Measurements from ENCODE around the gene BTBD9.

- TF ChIP-seq CTCF (IDR thresholded peaks at IDR 0.05) (no peak), POLR2A (IDR thresholded peaks at IDR 0.05) (no peak)
Observed at GRCh38 chr6:38168699-38169098, 471.0 kb downstream of the BTBD9 start.
